ENCODE data around the gene GLI1.

The GLI1 gene

GRCh38 chr12:57514720-57515407 is 55.3 kb downstream of the GLI1 start:
- TF ChIP-seq GATA2 (IDR thresholded peaks at IDR 0.05; ENCODE audit: low read depth, low read length) = no peak
- no peak for TF ChIP-seq GATA3 (IDR thresholded peaks at IDR 0.05; ENCODE audit: low read depth, low read length)

DNA sequence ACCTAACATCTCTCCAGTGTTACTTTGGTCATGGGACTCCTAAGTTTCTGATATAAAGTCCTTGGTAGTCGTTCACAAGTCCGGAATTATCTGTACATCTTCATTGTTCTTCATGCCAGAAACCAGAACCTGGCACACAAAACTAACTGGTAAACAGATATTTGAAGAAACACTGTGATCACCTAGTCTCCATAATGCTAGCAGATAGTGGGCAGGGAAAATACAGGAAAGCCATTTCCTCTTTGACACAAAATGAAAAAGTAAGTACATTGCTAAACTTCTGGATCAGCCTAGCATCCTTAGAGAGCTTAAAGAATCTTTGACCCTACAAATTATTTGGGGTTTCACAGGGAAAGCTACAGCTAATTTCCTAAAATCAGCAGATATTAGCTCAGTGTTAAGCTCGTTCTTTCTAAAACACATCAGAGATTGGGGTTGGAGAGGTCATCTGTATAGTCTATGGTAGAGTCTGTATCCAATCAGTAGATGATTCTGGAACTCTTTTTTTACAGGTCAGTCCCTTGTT is 55.9 kb downstream of the GLI1 start:
- TF ChIP-seq GATA3 (IDR thresholded peaks at IDR 0.05; ENCODE audit: low read depth, low read length) (no peak), GATA2 (IDR thresholded peaks at IDR 0.05; ENCODE audit: low read depth, low read length) (no peak)

GRCh38 chr12:57515934-57516541 is 56.5 kb downstream of the GLI1 start:
- TF ChIP-seq GATA2 (IDR thresholded peaks at IDR 0.05; ENCODE audit: low read depth, low read length) (no peak), GATA3 (IDR thresholded peaks at IDR 0.05; ENCODE audit: low read depth, low read length) (no peak)

DNA sequence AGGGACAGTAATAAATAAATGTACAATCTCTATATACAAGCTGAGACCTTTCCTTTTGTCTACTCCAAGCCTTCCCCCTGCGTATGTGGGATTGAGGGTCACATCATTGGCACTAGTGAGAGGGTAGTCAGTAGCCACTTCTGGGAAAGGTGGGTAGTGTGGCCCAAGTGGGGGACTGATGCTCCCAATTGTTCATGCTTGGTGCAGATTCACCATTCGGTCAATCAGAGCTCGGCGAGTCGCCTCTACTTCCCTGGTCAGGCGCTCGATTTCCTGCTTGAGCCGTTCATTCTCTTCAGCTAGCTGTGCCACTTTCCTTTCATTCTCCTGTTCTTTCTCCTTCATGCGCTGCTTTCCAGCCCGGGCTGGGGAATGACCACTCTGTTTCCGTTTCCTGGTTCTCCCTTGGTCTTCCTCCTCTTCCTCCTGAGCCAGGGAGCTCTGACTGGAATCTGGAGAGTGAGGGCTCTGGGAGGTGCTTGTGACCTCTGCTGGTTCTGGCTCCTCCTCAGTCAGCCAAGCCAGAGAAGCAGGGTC is 57.1 kb downstream of the GLI1 start:
- TF ChIP-seq GATA2 (IDR thresholded peaks at IDR 0.05; ENCODE audit: low read depth, low read length) = no peak
- TF ChIP-seq GATA3 (IDR thresholded peaks at IDR 0.05; ENCODE audit: low read depth, low read length) = no peak

DNA sequence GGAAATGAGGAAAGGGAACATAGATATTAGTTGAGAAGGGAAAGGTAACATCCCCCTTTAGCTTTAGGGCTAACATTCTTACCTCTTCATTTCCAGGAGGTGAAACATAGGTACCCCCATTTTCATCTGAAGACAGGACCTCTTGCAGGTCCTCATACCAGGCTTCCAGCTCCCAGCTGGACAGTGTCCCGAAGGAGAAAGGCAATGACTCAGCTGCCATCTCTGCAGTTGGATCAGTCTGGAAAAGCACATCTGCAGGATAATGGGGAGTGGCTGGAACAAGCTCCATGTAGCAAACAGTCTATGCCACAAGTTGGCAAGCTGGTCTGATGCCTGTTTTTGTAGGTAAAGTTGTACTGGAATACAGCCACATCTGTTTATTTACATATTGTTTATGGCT is 57.6 kb downstream of the GLI1 start:
- TF ChIP-seq GATA3 (IDR thresholded peaks at IDR 0.05; ENCODE audit: low read depth, low read length) (no peak), GATA2 (IDR thresholded peaks at IDR 0.05; ENCODE audit: low read depth, low read length) (no peak)

DNA sequence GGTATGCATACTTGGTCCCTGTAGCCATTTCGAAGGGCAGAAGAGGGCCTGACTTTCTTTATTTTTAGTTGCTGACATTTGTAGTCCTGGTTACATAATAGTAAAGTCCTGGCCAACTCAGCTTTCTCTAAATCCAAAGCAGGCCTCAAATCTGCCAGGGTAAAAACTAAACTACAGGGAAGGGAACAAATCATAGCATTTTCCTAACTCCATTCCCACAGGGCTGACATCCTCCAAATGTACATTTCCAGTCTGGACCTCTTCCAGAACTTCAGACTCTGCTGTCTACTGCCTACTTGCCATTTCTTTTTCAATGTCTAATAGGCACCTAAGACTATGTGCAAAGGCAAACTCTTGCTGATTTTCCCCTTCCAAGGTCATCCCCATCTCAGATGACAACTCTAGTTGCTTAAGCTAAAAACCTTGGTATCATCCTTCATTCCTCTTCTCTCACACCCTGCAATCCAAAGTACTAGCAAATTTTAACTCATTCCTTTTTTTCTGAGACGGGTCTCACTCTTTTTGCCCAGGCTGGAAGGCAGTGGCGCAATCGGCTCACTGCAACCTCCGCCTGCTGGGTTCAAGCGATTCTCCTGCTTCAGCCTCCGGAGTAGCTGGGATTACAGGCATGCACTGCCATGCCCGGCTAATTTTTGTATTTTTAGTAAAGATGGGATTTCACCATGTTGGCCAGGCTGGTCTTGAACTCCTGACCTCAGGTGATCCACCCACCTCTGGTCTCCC is 58.8 kb downstream of the GLI1 start:
- TF ChIP-seq GATA2 (IDR thresholded peaks at IDR 0.05; ENCODE audit: low read depth, low read length) (no peak), GATA3 (IDR thresholded peaks at IDR 0.05; ENCODE audit: low read depth, low read length) (no peak)

DNA sequence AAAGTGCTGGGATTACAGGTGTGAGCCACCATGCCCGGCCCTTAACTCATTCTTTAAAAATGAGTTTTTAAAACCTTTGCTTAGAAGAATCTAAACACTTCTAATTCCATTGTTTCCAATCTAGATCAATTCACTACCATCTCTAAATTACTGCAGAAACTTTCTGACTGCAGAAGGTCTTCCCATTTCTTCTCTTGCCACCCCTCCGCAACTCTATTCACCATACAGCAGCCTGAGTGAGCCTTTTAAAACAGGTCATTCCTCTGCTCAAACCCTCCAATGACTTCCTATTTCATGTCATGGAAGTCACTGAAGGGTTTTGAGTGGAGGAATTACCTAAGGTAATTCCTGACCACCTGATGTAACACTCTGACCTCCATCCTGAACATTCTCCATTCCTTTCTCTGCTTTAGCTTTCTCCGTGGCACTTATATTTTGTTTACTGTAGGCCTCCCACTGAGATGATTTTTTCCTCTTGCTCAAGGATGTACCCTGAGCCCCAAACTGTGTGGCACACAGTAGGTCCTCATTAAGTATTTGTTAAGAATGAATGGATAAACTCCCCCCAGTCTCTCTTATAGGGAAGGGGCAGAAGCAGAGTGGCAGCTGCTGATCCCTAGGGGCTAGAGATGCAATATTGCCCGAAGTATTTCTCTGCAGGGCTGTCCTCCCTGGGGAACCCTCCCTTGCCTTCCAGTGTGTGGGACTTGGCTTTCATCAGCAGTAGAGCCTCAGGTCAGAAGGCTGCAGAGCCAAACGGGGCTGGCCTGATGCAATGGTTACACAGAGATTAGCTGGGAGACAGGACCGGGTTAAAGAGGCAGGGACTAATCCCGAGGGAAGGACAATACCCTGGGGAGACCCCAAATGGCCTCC is 59.6 kb downstream of the GLI1 start:
- TF ChIP-seq GATA2 (IDR thresholded peaks at IDR 0.05; ENCODE audit: low read depth, low read length) (no peak), GATA3 (IDR thresholded peaks at IDR 0.05; ENCODE audit: low read depth, low read length) (no peak)

GRCh38 chr12:57519796-57520052 is 60.1 kb downstream of the GLI1 start:
- TF ChIP-seq GATA3 (IDR thresholded peaks at IDR 0.05; ENCODE audit: low read depth, low read length) = no peak
- TF ChIP-seq GATA2 (IDR thresholded peaks at IDR 0.05; ENCODE audit: low read depth, low read length) = no peak

DNA sequence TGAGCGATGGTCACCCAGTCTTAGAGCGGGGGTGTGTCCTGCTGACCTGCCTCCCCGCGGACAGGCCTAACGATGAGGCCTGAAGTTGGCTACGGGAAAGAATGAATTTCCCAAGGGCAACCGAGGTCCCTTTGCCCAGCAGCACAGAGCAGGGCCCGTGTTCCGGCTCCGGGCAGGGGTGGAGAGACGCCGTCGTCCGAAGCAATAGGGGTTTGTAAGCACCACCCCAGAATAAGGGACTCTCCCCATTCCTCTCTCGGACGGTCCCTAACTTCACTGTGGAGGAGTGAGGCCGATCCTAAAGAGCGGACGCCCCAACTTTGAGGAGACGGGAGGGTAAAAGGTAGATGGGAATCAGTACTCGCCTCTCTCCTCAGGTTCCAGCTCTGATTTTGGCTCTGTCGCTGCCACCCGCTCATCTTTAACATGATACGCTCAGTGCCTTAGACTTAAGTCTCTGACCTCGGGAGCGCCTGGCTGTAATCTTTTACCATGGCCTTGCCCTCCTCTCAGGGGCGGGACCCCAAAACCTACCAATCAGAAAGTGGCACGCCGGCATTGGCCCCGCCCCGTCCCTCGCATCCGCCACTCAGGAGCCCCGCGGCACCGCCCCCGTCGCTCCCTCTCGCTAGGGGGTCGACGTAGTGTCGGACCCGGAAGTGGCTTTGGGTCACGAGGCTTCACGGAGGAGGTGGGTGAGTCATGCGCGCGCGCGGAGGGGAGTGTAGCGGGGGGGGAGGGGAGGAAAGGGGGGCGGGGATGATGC is 60.7 kb downstream of the GLI1 start, which contains the start of gene DDIT3:
TSS of gene DDIT3 (minus strand) at position 462 of the 766 bp plus-strand sequence. CDS start 3,108 bp downstream, outside the sequence.
- TF ChIP-seq GATA2 (IDR thresholded peaks at IDR 0.05; ENCODE audit: low read depth, low read length) = no peak

DNA sequence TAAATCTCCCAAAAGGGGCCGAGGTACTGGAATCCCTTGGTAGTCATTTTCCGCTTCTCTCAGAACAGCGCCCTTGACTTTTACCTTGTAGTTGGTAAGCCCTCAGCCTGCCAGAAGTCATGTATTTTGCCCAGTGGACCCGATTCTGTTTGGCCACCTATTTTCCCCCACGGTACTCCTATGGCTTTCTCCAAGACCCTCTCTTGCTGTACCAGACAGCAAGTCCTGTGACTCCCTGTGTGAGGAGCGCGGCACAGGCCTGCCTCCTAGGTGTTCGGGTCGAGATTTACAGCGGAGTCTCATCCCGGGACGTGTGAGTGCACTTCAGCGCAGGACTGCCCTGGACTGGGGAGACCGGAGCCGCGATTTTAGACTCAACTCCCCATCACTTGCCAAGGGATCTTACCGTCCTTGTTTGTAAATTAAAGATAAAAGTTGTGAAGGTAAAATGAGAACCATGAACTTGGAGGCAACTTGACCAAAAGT is 62.0 kb downstream of the GLI1 start:
- no peak for TF ChIP-seq GATA3 (IDR thresholded peaks at IDR 0.05; ENCODE audit: low read depth, low read length)
- TF ChIP-seq GATA2 (IDR thresholded peaks at IDR 0.05; ENCODE audit: low read depth, low read length) = no peak
